ENCODE results near the gene SLC38A8.
A peak's percentile ranks its signal among the peaks of the same experiment; 100 is the strongest.

The SLC38A8 gene

GRCh38 chr16:83967838-83968305 lies 74.7 kb downstream of the SLC38A8 start, which contains the start of gene NECAB2:
Gene NECAB2 (plus strand): TSS chr16:83968244. CDS start chr16:83968649, 405 bp downstream.
- peak; percentile 45 for DNase-seq

GRCh38 chr16:83967091-83967490 lies 75.5 kb downstream of the SLC38A8 start:
- no peak for DNase-seq

- no peak for DNase-seq
These were observed 76.4 kb downstream of the SLC38A8 start for GRCh38 chr16:83966153-83966696.

- no peak for DNase-seq
These were observed 77.0 kb downstream of the SLC38A8 start for GRCh38 chr16:83965444-83966152.

- no peak for DNase-seq
These were observed 77.7 kb downstream of the SLC38A8 start for GRCh38 chr16:83964684-83965443.

- no peak for DNase-seq
These were observed 79.1 kb downstream of the SLC38A8 start for GRCh38 chr16:83963277-83964119.

GRCh38 chr16:83961591-83961990 lies 81.0 kb downstream of the SLC38A8 start:
- DNase-seq, result no peak

- DNase-seq, result no peak
These were observed 81.9 kb downstream of the SLC38A8 start for GRCh38 chr16:83960521-83961249.
